K562 (cell line): Measurements from ENCODE around the gene F2RL1. TPM values are rescaled to one million over a fixed set of nuclear protein-coding genes. Genes with fewer than 3 reads are reported as not detected.

Experiments
- ATAC-seq: fragments of 200-7000 bp; cut with Tn5 transposase; 3 replicates; pipeline ENCODE4 v1.9.1; 2020; ENCODE audit warnings: moderate library complexity
- BruUV-seq: library from RNA; stranded (reverse); fragments of 400-500 nt; replicated peaks from 2 replicates; lab custom pipeline; 2021; lab: Mats Ljungman, UMichigan
- CTCF ChIA-PET: fragments of 300-600 bp; formaldehyde crosslinking; extraction: SDS; loops from one replicate; lab custom pipeline; 2021; ENCODE audit warnings: low intra/inter-chr PET ratio; lab: Yijun Ruan, JAX
- POLR2A ChIA-PET: fragments of 300-600, 350-650 bp; sonication (Branson Sonifier 250); formaldehyde crosslinking; extraction: SDS; loops from one replicate; lab custom pipeline; 2021; ENCODE audit warnings: antibody characterized with exemption, inconsistent platforms; lab: Yijun Ruan, JAX
- DNase-seq, 4 experiments: peaks; one replicate each; pipeline versions ENCODE4 v3.0.0 to v3.0.0-alpha.2; 2011 to 2018; ENCODE audit warnings: low spot score in 3 of 4, mixed read lengths in 3 of 4; ENCODE audit errors: extremely low read depth in 1 of 4
- FAIRE-seq: peaks from 2 replicates; lab custom pipeline; 2011; peaks lifted over from hg19 to GRCh38; lab: Jason Lieb, UNC
- H2AFZ ChIP-seq: 2 replicates; pipeline ENCODE4 v1.6.0; 2011; ENCODE audit warnings: low read depth, low read length, control low read depth, inconsistent platforms
- H3K27ac ChIP-seq: fragments of 200-600 bp; 3 replicates; pipeline ENCODE4 v1.8.0; 2011; ENCODE audit warnings: low read depth, mild to moderate bottlenecking, control low read depth, inconsistent platforms, low read length, moderate library complexity, mixed read lengths; ENCODE audit errors: extremely low read depth
- H3K27me3 ChIP-seq, 2 experiments: fragments of 300-600 bp in 1 of 2; 2 replicates in 1 of 2; 3 replicates in 1 of 2; pipeline versions ENCODE4 v1.6.0 to v1.8.0; 2011; ENCODE audit warnings: inconsistent platforms in 2 of 2, low read length in 2 of 2, mild to moderate bottlenecking in 1 of 2, mixed read lengths in 1 of 2, moderate library complexity in 1 of 2; ENCODE audit not compliant: control insufficient read depth in 2 of 2, insufficient read depth in 2 of 2
- H3K36me3 ChIP-seq: fragments of 300-600 bp; 3 replicates; pipeline ENCODE4 v1.8.0; 2011; ENCODE audit warnings: mild to moderate bottlenecking, low read length, inconsistent platforms; ENCODE audit not compliant: control insufficient read depth, insufficient read depth
- H3K4me1 ChIP-seq, 2 experiments: fragments of 200-600 bp in 1 of 2; replicated peaks in 1 of 2; 2 replicates in 1 of 2; 3 replicates in 1 of 2; pipeline versions ENCODE4 v1.5.1 to v1.8.0; 2011; ENCODE audit warnings: inconsistent platforms in 2 of 2, low read length in 2 of 2, mild to moderate bottlenecking in 1 of 2, mixed read lengths in 1 of 2, moderate library complexity in 1 of 2; ENCODE audit not compliant: control insufficient read depth in 2 of 2, insufficient read depth in 2 of 2
- H3K4me2 ChIP-seq: 2 replicates; pipeline ENCODE4 v1.6.1; 2011; ENCODE audit warnings: low read length, control low read depth, inconsistent platforms, mixed read lengths; ENCODE audit not compliant: insufficient read depth
- H3K4me3 ChIP-seq: fragments of 200-600 bp; sonication (generic), shearing (Covaris generic); 2 replicates; pipeline ENCODE4 v1.5.1; 2016; ENCODE audit warnings: control low read depth, inconsistent platforms
- H3K79me2 ChIP-seq: fragments of 200-600 bp; 3 replicates; pipeline ENCODE4 v1.8.0; 2011; ENCODE audit warnings: low read length, inconsistent platforms; ENCODE audit not compliant: control insufficient read depth, insufficient read depth
- H3K9ac ChIP-seq, 2 experiments: 2 replicates each; pipeline versions ENCODE4 v1.6.0 to v1.6.1; 2011; ENCODE audit warnings: low read depth in 2 of 2, low read length in 2 of 2, control low read depth in 1 of 2, inconsistent platforms in 1 of 2, mild to moderate bottlenecking in 1 of 2, mixed read lengths in 1 of 2; ENCODE audit not compliant: insufficient read depth in 1 of 2
- H3K9me1 ChIP-seq: one replicate; pipeline ENCODE4 v1.6.0; 2011; ENCODE audit warnings: inconsistent platforms, mild to moderate bottlenecking, low read length, moderate library complexity; ENCODE audit not compliant: control insufficient read depth, insufficient read depth
- H3K9me3 ChIP-seq: replicated peaks from 2 replicates; pipeline ENCODE4 v1.5.1; 2011; ENCODE audit warnings: low read depth, low read length, inconsistent platforms; ENCODE audit not compliant: control insufficient read depth, insufficient read depth
- H4K20me1 ChIP-seq: replicated peaks from 2 replicates; pipeline ENCODE4 v1.6.1; 2011; ENCODE audit warnings: low read length, inconsistent platforms, mixed read lengths; ENCODE audit not compliant: control insufficient read depth, insufficient read depth
- CBX2 ChIP-seq: fragments of 200-600 bp; sonication (generic); IDR thresholded peaks from one replicate; pipeline ENCODE4 v1.6.1; 2012; ENCODE audit warnings: mild to moderate bottlenecking, low read length, inconsistent platforms; ENCODE audit not compliant: insufficient read depth, poor library complexity, severe bottlenecking
- CHD1 ChIP-seq: fragments of 200-600 bp; sonication (generic); IDR thresholded peaks from one replicate; pipeline ENCODE4 v1.6.1; 2012; ENCODE audit warnings: mild to moderate bottlenecking, moderate library complexity, low read length, inconsistent platforms
- CREB5 ChIP-seq: fragments of 250-450 bp; sonication (Bioruptor Pico); IDR thresholded peaks from 2 replicates; pipeline ENCODE4 v1.5.0; 2020; ENCODE audit warnings: mild to moderate bottlenecking
- E2F5 ChIP-seq: sonication (generic); formaldehyde crosslinking; IDR thresholded peaks from 2 replicates; pipeline ENCODE4 v1.8.0; 2022; ENCODE audit warnings: mild to moderate bottlenecking, missing genetic modification reagents
- HLTF ChIP-seq: fragments of 450-650 bp; IDR thresholded peaks from 2 replicates; pipeline ENCODE4 v1.6.1; 2016
- MXD1 ChIP-seq: fragments of 250-450 bp; sonication (Bioruptor Pico); IDR thresholded peaks from 2 replicates; pipeline ENCODE4 v1.8.0; 2021; ENCODE audit warnings: borderline replicate concordance, mild to moderate bottlenecking, moderate library complexity; ENCODE audit not compliant: poor library complexity, severe bottlenecking
- SP2 ChIP-seq: IDR thresholded peaks from 2 replicates; pipeline ENCODE4 v1.6.1; 2011; ENCODE audit warnings: mild to moderate bottlenecking, low read depth, low read length, moderate library complexity; ENCODE audit not compliant: poor library complexity, severe bottlenecking; ENCODE audit errors: extremely low read depth
- WGBS: fragments of 100-300 bp; shearing (Covaris generic); methylation state at CpG from one replicate; pipeline ENCODE4 v1.1.6; 2016; ENCODE audit warnings: low coverage, mixed read lengths; ENCODE audit not compliant: insufficient coverage; ENCODE audit errors: missing lambda C conversion rate; 5-methylcytosine and 5-hydroxymethylcytosine counted together
- in situ Hi-C: fragments of 300-500 bp; cut with MboI; formaldehyde crosslinking; loops from 4 replicates; pipeline ENCODE4 v1.15.0; 2018; ENCODE audit warnings: inconsistent platforms, mixed read lengths
- intact Hi-C: fragments of 100-400 bp; cut with micrococcal nuclease; formaldehyde crosslinking; loops from 2 replicates; pipeline ENCODE4 v1.14.2; 2022
- polyA plus RNA-seq, 8 experiments: library from polyadenylated mRNA; depleted of rRNA in 4 of 8; stranded (reverse) in 5 of 8; unstranded in 3 of 8; fragments of >200 nt; fragmentation: Nextera tagmentation in 2 of 8; fragmentation: Illumina TruSeq in 1 of 8; extraction: Ambion mirVana in 2 of 8; extraction: Trizol in 1 of 8; gene quantifications; 2 replicates each; pipeline versions ENCODE4 v1.2.1 to v1.2.3, GENCODE V29; 2011 to 2014; ENCODE audit warnings: inconsistent platforms in 1 of 8, missing spikeins in 1 of 8
- total RNA-seq, 7 experiments: library from RNA; depleted of rRNA in 6 of 7; stranded (reverse); fragments of >200 nt in 6 of 7; fragmentation: Illumina TruSeq in 2 of 7; extraction: Trizol in 2 of 7; gene quantifications; 2 replicates each; pipeline versions ENCODE4 v1.2.1 to v1.2.3, GENCODE V29; 2011 to 2021; ENCODE audit warnings: low replicate concordance in 1 of 7

Gene F2RL1
- total and polyA plus RNA-seq, 9 of the 15 experiments (the other 6 are each of a cell fraction or from before 2014, with no cell fraction given) = 0.03 to 0.50 (median 0.27) TPM; not detected in 6

- DNase-seq (no peak), ATAC-seq (no peak), FAIRE-seq (no peak)
- no TSS peak for BruUV-seq
- Histone ChIP-seq H3K9ac (no peak overlapping the region), H3K9me3 (no peaks in the 10 kb centered on the region), H3K9me1 (no peaks in the 10 kb centered on the region), H3K27ac (no peak overlapping the region), H2AFZ (no peak overlapping the region), H4K20me1 (no peaks in the 10 kb centered on the region), H3K4me3 (no peak overlapping the region), H3K27me3 (no peaks in the 10 kb centered on the region), H3K79me2 (no peaks in the 10 kb centered on the region), H3K4me1 (no peaks in the 10 kb centered on the region), H3K4me2 (no peak overlapping the region), H3K36me3 (no peaks in the 10 kb centered on the region)
- POLR2A ChIA-PET = interaction anchor here (0.6 kb wide), 1 partner anchor 459 kb away, joined by 3 read pairs; no protein-coding TSS in a partner anchor
- in situ Hi-C loops = no loop called here
- TF ChIP-seq CBX2 = no peak
- no peak for TF ChIP-seq SP2
- no peak for TF ChIP-seq HLTF
- no peak for TF ChIP-seq E2F5 (CRISPR knock-in tag)
- TF ChIP-seq CHD1 = no peak
- no peak for TF ChIP-seq CREB5 (CRISPR knock-in tag)
- no peak for TF ChIP-seq MXD1
- CTCF ChIA-PET = no interaction called here
- WGBS = 16% methylated on average over 1 of the region's 1 CpG
- intact Hi-C loops = loop anchor here (5.0 kb wide), 1 partner anchor 261 kb away; no protein-coding TSS in a partner anchor
These were observed 44.2 kb downstream of the F2RL1 start for GRCh38 chr5:76863001-76863400.
